HEK293T (cell line): ENCODE results near the gene SLC25A21.
"Not testable (repeated sequence)": the region's sequence is repeated elsewhere in the genome, so short reads cannot be mapped to it uniquely, and the experiment has no call there.

Experiments
- CTCF ChIA-PET: fragments of 350-600 bp; formaldehyde crosslinking; extraction: SDS; loops from one replicate; lab custom pipeline; 2021; ENCODE audit warnings: antibody characterized with exemption, inconsistent platforms; lab: Yijun Ruan, JAX
- POLR2A ChIA-PET: fragments of 350-600 bp; formaldehyde crosslinking; extraction: SDS; loops from one replicate; lab custom pipeline; 2020; ENCODE audit warnings: antibody characterized with exemption, inconsistent platforms; lab: Yijun Ruan, JAX
- DNase-seq: peaks from one replicate; pipeline ENCODE4 v3.0.0; 2012; ENCODE audit warnings: mixed read lengths; ENCODE audit errors: extremely low spot score
- ARNT ChIP-seq: fragments of 450-650 bp; IDR thresholded peaks from 2 replicates; pipeline ENCODE4 v1.6.1; 2017; ENCODE audit warnings: mild to moderate bottlenecking
- BHLHE40 ChIP-seq: fragments of 450-650 bp; IDR thresholded peaks from 2 replicates; pipeline ENCODE4 v1.6.1; 2016; ENCODE audit warnings: mild to moderate bottlenecking, moderate library complexity, borderline replicate concordance
- CTBP1 ChIP-seq: fragments of 450-650 bp; IDR thresholded peaks from 2 replicates; pipeline ENCODE4 v1.6.1; 2016; ENCODE audit warnings: borderline replicate concordance
- ELF4 ChIP-seq: fragments of 450-650 bp; IDR thresholded peaks from 2 replicates; pipeline ENCODE4 v1.6.1; 2017; ENCODE audit warnings: antibody characterized with exemption
- FOXA1 ChIP-seq: fragments of 450-650 bp; IDR thresholded peaks from 2 replicates; pipeline ENCODE4 v1.6.1; 2016; ENCODE audit warnings: mild to moderate bottlenecking
- FOXK2 ChIP-seq: fragments of 450-650 bp; IDR thresholded peaks from 2 replicates; pipeline ENCODE4 v1.6.1; 2016; ENCODE audit warnings: mild to moderate bottlenecking
- FOXM1 ChIP-seq: fragments of 450-650 bp; IDR thresholded peaks from 2 replicates; pipeline ENCODE4 v1.6.1; 2017; ENCODE audit warnings: mild to moderate bottlenecking, borderline replicate concordance
- HDGF ChIP-seq: fragments of 450-650 bp; IDR thresholded peaks from 2 replicates; pipeline ENCODE4 v1.6.1; 2017; ENCODE audit warnings: antibody characterized with exemption, borderline replicate concordance
- L3MBTL2 ChIP-seq: fragments of 450-650 bp; conservative IDR thresholded peaks from 2 replicates; pipeline ENCODE4 v1.6.1; 2016; ENCODE audit warnings: mild to moderate bottlenecking
- LEF1 ChIP-seq: fragments of 450-650 bp; IDR thresholded peaks from 2 replicates; pipeline ENCODE4 v1.6.1; 2017; ENCODE audit warnings: mild to moderate bottlenecking, borderline replicate concordance
- NFRKB ChIP-seq: fragments of 450-650 bp; IDR thresholded peaks from 2 replicates; pipeline ENCODE4 v1.6.1; 2016; ENCODE audit warnings: mild to moderate bottlenecking, moderate library complexity
- SP1 ChIP-seq: fragments of 450-650 bp; IDR thresholded peaks from 2 replicates; pipeline ENCODE4 v1.6.1; 2017
- SUZ12 ChIP-seq: fragments of 450-650 bp; IDR thresholded peaks from 2 replicates; pipeline ENCODE4 v1.6.1; 2016; ENCODE audit warnings: mild to moderate bottlenecking
- TARDBP ChIP-seq: fragments of 450-650 bp; IDR thresholded peaks from 2 replicates; pipeline ENCODE4 v1.6.1; 2016
- ZNF384 ChIP-seq: fragments of 450-650 bp; IDR thresholded peaks from 2 replicates; pipeline ENCODE4 v1.6.1; 2016
- TF ChIP-seq, protein P1 (sequence below): fragments of 450-650 bp; IDR thresholded peaks from 2 replicates; pipeline ENCODE4 v1.6.1; 2016

SLC25A21 gene

DNA sequence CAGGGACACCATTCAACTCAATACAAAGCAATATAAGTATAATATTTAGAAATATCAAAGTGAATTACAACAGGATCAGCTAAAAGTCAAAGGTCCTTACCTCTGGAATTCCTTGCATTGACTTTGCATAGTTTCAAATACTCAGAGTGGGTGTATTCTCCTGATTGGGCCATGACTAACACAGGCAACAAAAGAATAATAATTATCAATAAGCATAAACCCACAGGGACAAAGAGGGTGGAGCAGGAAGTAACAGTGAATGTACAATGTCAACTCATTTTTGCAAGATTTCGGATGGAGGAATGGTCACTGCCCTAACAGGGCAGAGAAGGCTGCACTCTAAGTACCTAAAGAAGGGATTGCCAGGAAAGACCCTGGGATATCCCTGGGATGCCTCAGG, 303.3 kb downstream of the SLC25A21 start:
- ChIA-PET CTCF (no interaction called here), POLR2A (no interaction called here)
- TF ChIP-seq SP1 (no peak), HDGF (no peak), NFRKB (no peak)
- TF ChIP-seq, protein P1, sequence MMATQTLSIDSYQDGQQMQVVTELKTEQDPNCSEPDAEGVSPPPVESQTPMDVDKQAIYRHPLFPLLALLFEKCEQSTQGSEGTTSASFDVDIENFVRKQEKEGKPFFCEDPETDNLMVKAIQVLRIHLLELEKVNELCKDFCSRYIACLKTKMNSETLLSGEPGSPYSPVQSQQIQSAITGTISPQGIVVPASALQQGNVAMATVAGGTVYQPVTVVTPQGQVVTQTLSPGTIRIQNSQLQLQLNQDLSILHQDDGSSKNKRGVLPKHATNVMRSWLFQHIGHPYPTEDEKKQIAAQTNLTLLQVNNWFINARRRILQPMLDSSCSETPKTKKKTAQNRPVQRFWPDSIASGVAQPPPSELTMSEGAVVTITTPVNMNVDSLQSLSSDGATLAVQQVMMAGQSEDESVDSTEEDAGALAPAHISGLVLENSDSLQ = no peak
- DNase-seq = no peak

DNA sequence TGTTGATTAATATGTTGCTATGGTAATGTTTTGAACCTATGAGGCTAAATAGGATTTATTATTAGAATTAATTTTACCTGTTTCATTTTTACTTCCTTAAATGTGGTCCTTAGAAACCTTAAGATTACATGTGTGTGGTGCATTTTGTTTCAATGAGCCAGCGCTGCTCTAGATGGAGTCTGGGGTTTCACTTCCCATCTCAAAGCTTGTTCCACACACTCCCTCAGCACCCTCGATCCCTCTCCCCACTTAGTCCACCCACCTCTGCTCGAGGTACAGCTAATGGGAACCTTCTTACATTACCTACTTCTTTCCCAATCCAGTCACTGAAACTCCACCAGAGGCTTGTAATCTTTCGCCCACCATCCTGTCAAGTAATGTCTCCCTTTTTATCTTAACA, 305.5 kb downstream of the SLC25A21 start:
- ChIA-PET POLR2A (no interaction called here), CTCF (no interaction called here)
- no peak for DNase-seq
- TF ChIP-seq ARNT = no peak
- TF ChIP-seq NFRKB = no peak

GRCh38 chr14:36863271-36863670, 309.1 kb downstream of the SLC25A21 start:
- no peak for DNase-seq
- CTCF ChIA-PET = interaction anchor here (0.6 to 1.7 kb wide), 9 partner anchors 10 to 125 kb away, joined by 3 to 6 read pairs (median 4); no protein-coding TSS in a partner anchor
- no peak for TF ChIP-seq SP1
- no peak for TF ChIP-seq ARNT
- no peak for TF ChIP-seq ELF4
- no peak for TF ChIP-seq HDGF
- POLR2A ChIA-PET = no interaction called here

GRCh38 chr14:36862237-36862636, 310.2 kb downstream of the SLC25A21 start:
- POLR2A ChIA-PET, DNase-seq: not testable (repeated sequence)
- CTCF ChIA-PET = interaction anchor here (1.3 to 1.7 kb wide), 3 partner anchors 9 to 26 kb away, joined by 4 to 6 read pairs (median 4); no protein-coding TSS in a partner anchor

- no peak for TF ChIP-seq CTBP1
- no peak for TF ChIP-seq FOXA1
- TF ChIP-seq SUZ12 = no peak
- no peak for TF ChIP-seq FOXM1
- TF ChIP-seq FOXK2 = no peak
- TF ChIP-seq L3MBTL2 = no peak
- DNase-seq = no peak
- POLR2A ChIA-PET = no interaction called here
- CTCF ChIA-PET = no interaction called here
These were observed 311.6 kb downstream of the SLC25A21 start for GRCh38 chr14:36860831-36861230.

DNA sequence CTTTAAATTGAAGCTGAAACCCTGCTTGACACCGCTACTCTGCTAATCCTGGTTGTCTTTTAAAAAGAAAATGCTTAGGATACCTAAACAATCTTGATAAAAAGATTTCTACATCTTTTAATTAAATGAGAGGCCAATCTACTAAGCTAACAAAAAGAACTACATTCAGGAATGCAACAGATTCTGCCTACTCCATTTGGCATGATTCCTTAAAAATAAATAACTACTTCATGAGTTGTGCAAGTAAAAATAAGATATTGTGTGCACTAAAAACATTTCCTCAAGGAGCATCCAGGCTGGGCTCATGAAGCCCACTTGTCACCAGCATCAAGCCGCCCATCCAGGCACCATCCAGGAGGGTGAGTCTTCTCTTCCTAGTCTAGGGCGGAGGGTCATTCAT, 313.3 kb downstream of the SLC25A21 start:
- ChIA-PET CTCF (no interaction called here), POLR2A (no interaction called here)

GRCh38 chr14:36857842-36858445, 314.5 kb downstream of the SLC25A21 start:
- POLR2A ChIA-PET = no interaction called here
- no peak for DNase-seq
- TF ChIP-seq HDGF (no peak), CTBP1 (no peak), LEF1 (no peak), ARNT (no peak), FOXA1 (no peak), L3MBTL2 (no peak), ELF4 (no peak), TARDBP (no peak), ZNF384 (no peak), BHLHE40 (no peak), NFRKB (no peak)
- TF ChIP-seq, protein P1 = no peak
- CTCF ChIA-PET = no interaction called here

More for the DNA sequence above, 313.3 kb downstream of the SLC25A21 start:
- TF ChIP-seq NFRKB (no peak), BHLHE40 (no peak), L3MBTL2 (no peak), FOXK2 (no peak), LEF1 (no peak), SUZ12 (no peak), ZNF384 (no peak), HDGF (no peak), FOXA1 (no peak), ELF4 (no peak), ARNT (no peak), FOXM1 (no peak)
- TF ChIP-seq, protein P1 = no peak
- no peak for DNase-seq

GRCh38 chr14:36857136-36857535, 315.3 kb downstream of the SLC25A21 start:
- POLR2A ChIA-PET = no interaction called here
- no peak for TF ChIP-seq ARNT
- no peak for TF ChIP-seq FOXA1
- TF ChIP-seq ELF4 = no peak
- no peak for TF ChIP-seq CTBP1
- TF ChIP-seq ZNF384 = no peak
- no peak for TF ChIP-seq SP1
- no peak for TF ChIP-seq NFRKB
- TF ChIP-seq LEF1 = no peak
- TF ChIP-seq SUZ12 = no peak
- TF ChIP-seq FOXK2 = no peak
- no peak for DNase-seq
- CTCF ChIA-PET = interaction anchor here (0.6 kb wide), 1 partner anchor 13 kb away, joined by 3 read pairs; no protein-coding TSS in a partner anchor
